ENCODE results near the gene C8G. TPM values are rescaled to one million over a fixed set of nuclear protein-coding genes. Genes with fewer than 3 reads are reported as not detected.

C8G gene
- total and polyA plus RNA-seq, 2 of the 13 experiments (the other 11 are each of a cell fraction or from before 2014, with no cell fraction given), result 4.9 to 12.8 TPM

DNA sequence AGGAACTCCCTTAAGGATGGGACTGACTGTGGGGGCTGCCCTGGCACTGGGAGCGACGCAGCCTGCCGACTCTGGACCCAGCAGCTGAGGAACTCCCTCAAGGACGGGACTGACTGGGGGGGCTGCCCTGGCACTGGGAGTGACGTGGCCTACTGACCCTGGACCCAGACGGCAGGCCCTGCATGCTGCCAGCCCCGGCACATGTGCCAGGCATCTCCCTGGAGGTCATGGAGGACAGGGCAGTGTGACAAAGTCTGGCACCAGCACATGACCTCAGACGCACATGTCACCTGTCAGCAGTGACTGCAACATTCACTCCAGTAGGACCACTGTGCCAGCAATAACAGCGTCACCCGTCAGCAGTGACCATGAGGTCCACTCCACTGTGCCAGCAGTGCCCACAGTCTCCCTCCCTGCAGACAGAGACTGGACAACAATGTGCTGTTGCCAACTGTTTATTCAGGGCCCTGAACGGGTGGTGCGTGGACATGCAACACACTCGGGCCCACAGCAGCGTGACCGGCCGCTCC is 5.0 kb upstream of the C8G start:
- ChIA-PET POLR2A (no interaction called here), CTCF (ENCODE audit: low intra/inter-chr PET ratio, low total read pairs) (no interaction called here)
- H3K9ac ChIP-seq (ENCODE audit: insufficient read depth, low read depth, low read length), result no peak overlapping the region
- H3K79me2 ChIP-seq (ENCODE audit: insufficient read depth, low read length), result peaks cover 10% of the 10 kb centered on the region
- WGBS (ENCODE audit: low lambda C conversion rate), result 100% methylated on average over 5 of the region's 16 CpGs
- no peak overlapping the region for H2AFZ ChIP-seq (ENCODE audit: low read length)
- no peaks in the 10 kb centered on the region for H3K27me3 ChIP-seq (ENCODE audit: control insufficient read depth in 1 of 2, insufficient read depth in 2 of 2, low read length in 2 of 2)
- intact Hi-C loops (cut with micrococcal nuclease; ENCODE audit: unreplicated experiment) (loop anchor here (5.0 kb wide), 1 partner anchor 53 kb away; the partner anchor contains the start of gene TRAF2), in situ Hi-C loops (cut with HindIII; ENCODE audit: extremely low pct_ligation_motif_present, low pct_unique_long_range_greater_than_20kb) (no loop called here)
- ATAC-seq, result no peak
- no peak for FAIRE-seq
- H3K4me2 ChIP-seq (ENCODE audit: low read depth, low read length), result no peak overlapping the region
- DNase-seq (ENCODE audit: low spot score), result no peak
- no peak overlapping the region for H3K4me3 ChIP-seq (replicated peaks in 1 of 3; ENCODE audit: insufficient read depth in 1 of 3, low read depth in 2 of 3, low read length in 3 of 3)
- H3K36me3 ChIP-seq (replicated peaks in 1 of 2; ENCODE audit: control insufficient read depth in 1 of 2, insufficient read depth in 2 of 2, low read length in 2 of 2), result peaks cover 8 to 36% of the 10 kb centered on the region in 2 experiments
- H3K27ac ChIP-seq (ENCODE audit: extremely low read length, insufficient read depth, low read length), result no peak overlapping the region
- H3K4me1 ChIP-seq (ENCODE audit: insufficient read depth, low read length), result peaks cover 21% of the 10 kb centered on the region
- H4K20me1 ChIP-seq (ENCODE audit: insufficient read depth, low read length), result no peaks in the 10 kb centered on the region
- no TSS peak for BruUV-seq (replicated peaks)
- H3K9me3 ChIP-seq (ENCODE audit: low read length), result no peaks in the 10 kb centered on the region
- TF ChIP-seq ZNF30 (CRISPR knock-in tag; IDR thresholded peaks at IDR 0.05) (no peak), MTA1 (CRISPR knock-in tag; IDR thresholded peaks at IDR 0.05; ENCODE audit: borderline replicate concordance) (no peak), RBM22 (optimal IDR thresholded peaks at IDR 0.05; ENCODE audit: low read length) (peak; percentile 12), AKAP8 (CRISPR knock-in tag; IDR thresholded peaks at IDR 0.05) (0 out of 2 replicates have a peak, but pooled peaks have one; percentile 34), THAP11 (CRISPR knock-in tag; IDR thresholded peaks at IDR 0.05) (no peak), IRF1 (CRISPR knock-in tag; IDR thresholded peaks at IDR 0.05; ENCODE audit: low read depth) (no peak), KLF12 (CRISPR knock-in tag; IDR thresholded peaks at IDR 0.05; ENCODE audit: borderline replicate concordance) (no peak), ZNF609 (CRISPR knock-in tag; IDR thresholded peaks at IDR 0.05; ENCODE audit: borderline replicate concordance) (no peak), AGO2 (optimal IDR thresholded peaks at IDR 0.05; ENCODE audit: low read depth, low read length) (peak; percentile 56)
- TF ChIP-seq, protein P1, sequence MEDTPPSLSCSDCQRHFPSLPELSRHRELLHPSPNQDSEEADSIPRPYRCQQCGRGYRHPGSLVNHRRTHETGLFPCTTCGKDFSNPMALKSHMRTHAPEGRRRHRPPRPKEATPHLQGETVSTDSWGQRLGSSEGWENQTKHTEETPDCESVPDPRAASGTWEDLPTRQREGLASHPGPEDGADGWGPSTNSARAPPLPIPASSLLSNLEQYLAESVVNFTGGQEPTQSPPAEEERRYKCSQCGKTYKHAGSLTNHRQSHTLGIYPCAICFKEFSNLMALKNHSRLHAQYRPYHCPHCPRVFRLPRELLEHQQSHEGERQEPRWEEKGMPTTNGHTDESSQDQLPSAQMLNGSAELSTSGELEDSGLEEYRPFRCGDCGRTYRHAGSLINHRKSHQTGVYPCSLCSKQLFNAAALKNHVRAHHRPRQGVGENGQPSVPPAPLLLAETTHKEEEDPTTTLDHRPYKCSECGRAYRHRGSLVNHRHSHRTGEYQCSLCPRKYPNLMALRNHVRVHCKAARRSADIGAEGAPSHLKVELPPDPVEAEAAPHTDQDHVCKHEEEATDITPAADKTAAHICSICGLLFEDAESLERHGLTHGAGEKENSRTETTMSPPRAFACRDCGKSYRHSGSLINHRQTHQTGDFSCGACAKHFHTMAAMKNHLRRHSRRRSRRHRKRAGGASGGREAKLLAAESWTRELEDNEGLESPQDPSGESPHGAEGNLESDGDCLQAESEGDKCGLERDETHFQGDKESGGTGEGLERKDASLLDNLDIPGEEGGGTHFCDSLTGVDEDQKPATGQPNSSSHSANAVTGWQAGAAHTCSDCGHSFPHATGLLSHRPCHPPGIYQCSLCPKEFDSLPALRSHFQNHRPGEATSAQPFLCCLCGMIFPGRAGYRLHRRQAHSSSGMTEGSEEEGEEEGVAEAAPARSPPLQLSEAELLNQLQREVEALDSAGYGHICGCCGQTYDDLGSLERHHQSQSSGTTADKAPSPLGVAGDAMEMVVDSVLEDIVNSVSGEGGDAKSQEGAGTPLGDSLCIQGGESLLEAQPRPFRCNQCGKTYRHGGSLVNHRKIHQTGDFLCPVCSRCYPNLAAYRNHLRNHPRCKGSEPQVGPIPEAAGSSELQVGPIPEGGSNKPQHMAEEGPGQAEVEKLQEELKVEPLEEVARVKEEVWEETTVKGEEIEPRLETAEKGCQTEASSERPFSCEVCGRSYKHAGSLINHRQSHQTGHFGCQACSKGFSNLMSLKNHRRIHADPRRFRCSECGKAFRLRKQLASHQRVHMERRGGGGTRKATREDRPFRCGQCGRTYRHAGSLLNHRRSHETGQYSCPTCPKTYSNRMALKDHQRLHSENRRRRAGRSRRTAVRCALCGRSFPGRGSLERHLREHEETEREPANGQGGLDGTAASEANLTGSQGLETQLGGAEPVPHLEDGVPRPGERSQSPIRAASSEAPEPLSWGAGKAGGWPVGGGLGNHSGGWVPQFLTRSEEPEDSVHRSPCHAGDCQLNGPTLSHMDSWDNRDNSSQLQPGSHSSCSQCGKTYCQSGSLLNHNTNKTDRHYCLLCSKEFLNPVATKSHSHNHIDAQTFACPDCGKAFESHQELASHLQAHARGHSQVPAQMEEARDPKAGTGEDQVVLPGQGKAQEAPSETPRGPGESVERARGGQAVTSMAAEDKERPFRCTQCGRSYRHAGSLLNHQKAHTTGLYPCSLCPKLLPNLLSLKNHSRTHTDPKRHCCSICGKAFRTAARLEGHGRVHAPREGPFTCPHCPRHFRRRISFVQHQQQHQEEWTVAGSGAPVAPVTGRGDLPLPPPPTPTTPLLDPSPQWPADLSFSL (CRISPR knock-in tag; IDR thresholded peaks at IDR 0.05), result no peak
- TF ChIP-seq, protein P2, sequence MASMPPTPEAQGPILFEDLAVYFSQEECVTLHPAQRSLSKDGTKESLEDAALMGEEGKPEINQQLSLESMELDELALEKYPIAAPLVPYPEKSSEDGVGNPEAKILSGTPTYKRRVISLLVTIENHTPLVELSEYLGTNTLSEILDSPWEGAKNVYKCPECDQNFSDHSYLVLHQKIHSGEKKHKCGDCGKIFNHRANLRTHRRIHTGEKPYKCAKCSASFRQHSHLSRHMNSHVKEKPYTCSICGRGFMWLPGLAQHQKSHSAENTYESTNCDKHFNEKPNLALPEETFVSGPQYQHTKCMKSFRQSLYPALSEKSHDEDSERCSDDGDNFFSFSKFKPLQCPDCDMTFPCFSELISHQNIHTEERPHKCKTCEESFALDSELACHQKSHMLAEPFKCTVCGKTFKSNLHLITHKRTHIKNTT (CRISPR knock-in tag; IDR thresholded peaks at IDR 0.05), result no peak
